ENCODE measurements around the gene MPST. TPM values are rescaled to one million over a fixed set of nuclear protein-coding genes. Genes with fewer than 3 reads are reported as not detected.

Gene MPST
- total RNA-seq, 1 donor from 2014 or later = 215 TPM

- TF ChIP-seq CTCF (conservative IDR thresholded peaks at IDR 0.05; ENCODE audit: low read depth, low read length) = no peak
- H3K4me3 ChIP-seq (ENCODE audit: low read depth, low read length) = no peak overlapping the region
These were observed 8.0 kb downstream of the MPST start for GRCh38 chr22:37027556-37027955.

GRCh38 chr22:37028692-37029674 is 9.4 kb downstream of the MPST start:
- TF ChIP-seq CTCF (conservative IDR thresholded peaks at IDR 0.05; ENCODE audit: low read depth, low read length) = no peak
- no peak for DNase-seq (ENCODE audit: low read depth)
- no peak overlapping the region for H3K4me3 ChIP-seq (ENCODE audit: low read depth, low read length)

More at GRCh38 chr22:37027556-37027955, 8.0 kb downstream of the MPST start:
- no peak for DNase-seq (ENCODE audit: low read depth)

- DNase-seq (ENCODE audit: low read depth) = no peak
- no peak overlapping the region for H3K4me3 ChIP-seq (ENCODE audit: low read depth, low read length)
- peak; percentile 29 for TF ChIP-seq CTCF (conservative IDR thresholded peaks at IDR 0.05; ENCODE audit: low read depth, low read length)
These were observed 11.2 kb downstream of the MPST start for GRCh38 chr22:37030560-37031281.

- DNase-seq (ENCODE audit: low read depth) = no peak
- no peak for TF ChIP-seq CTCF (conservative IDR thresholded peaks at IDR 0.05; ENCODE audit: low read depth, low read length)
- H3K4me3 ChIP-seq (ENCODE audit: low read depth, low read length) = peak overlapping the region; percentile 39
These were observed 12.6 kb downstream of the MPST start for GRCh38 chr22:37032134-37032534.

GRCh38 chr22:37032535-37033460 is 13.3 kb downstream of the MPST start:
- H3K4me3 ChIP-seq (ENCODE audit: low read depth, low read length) = peak overlapping the region; percentile 39
- no peak for TF ChIP-seq CTCF (conservative IDR thresholded peaks at IDR 0.05; ENCODE audit: low read depth, low read length)
- peak; percentile 91 for DNase-seq (ENCODE audit: low read depth)

Data from epithelial cell of proximal tubule (primary cell).